ENCODE measurements around the gene ST8SIA6. TPM values are rescaled to one million over a fixed set of nuclear protein-coding genes. Genes with fewer than 3 reads are reported as not detected.

The ST8SIA6 gene
- total and polyA plus RNA-seq, 2 of the 8 experiments (the other 6 are each of a cell fraction or from before 2014, with no cell fraction given), result 0.70 to 1.1 TPM

DNA sequence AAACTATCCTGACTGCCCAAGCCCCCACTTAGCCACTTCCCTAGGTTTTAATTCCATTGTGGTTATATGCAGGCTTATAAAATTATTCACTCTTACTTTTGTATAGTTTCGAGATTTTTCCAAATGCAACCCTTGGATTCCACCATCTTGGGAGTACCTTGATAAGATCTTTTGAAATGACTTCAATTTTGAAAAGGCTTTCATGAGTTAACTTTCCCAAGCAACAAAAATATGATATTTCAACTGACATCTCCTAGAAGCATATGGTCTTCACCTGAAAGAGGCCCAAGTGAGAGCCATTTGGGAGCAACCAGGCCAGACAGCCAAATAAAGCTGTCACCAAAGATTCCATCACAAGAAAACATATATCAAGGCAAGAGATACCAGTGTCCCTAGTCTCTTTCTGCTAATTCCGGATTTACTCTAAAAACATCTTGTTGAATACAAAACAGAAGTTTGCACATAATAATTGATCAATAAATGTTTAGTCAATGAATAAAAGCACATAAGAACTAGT is 1.7 kb upstream of the ST8SIA6 start:
- Histone ChIP-seq H4K91ac (replicated peaks; ENCODE audit: insufficient read length, low read length) (no peak overlapping the region), H2BK20ac (ENCODE audit: low read length) (no peak overlapping the region), H3K79me2 (ENCODE audit: control insufficient read depth in 1 of 2, insufficient read depth in 2 of 2, low read length in 2 of 2) (no peaks in the 10 kb centered on the region), H4K8ac (ENCODE audit: extremely low read depth, insufficient read depth, low read length) (no peak overlapping the region), H2BK15ac (ENCODE audit: low read length) (no peak overlapping the region), H3K23ac (ENCODE audit: insufficient read length) (no peak overlapping the region), H3K4ac (replicated peaks; ENCODE audit: insufficient read length, low read depth, low read length) (no peak overlapping the region), H2BK120ac (replicated peaks; ENCODE audit: low read depth, low read length) (no peak overlapping the region), H3K27me3 (replicated peaks in 1 of 4; ENCODE audit: control insufficient read depth in 3 of 4, extremely low read depth in 1 of 4, insufficient read depth in 3 of 4, low read length in 3 of 4) (peaks cover 9 to 14% (median 13%) of the 10 kb centered on the region in 4 experiments; a peak in 6 of 7 replicates), H2BK12ac (ENCODE audit: low read depth, low read length) (no peak overlapping the region), H3K27ac (ENCODE audit: low read depth, low read length) (no peak overlapping the region), H3K9ac (replicated peaks in 1 of 4; ENCODE audit: extremely low read depth in 1 of 4, low read depth in 3 of 4, low read length in 3 of 4) (no peak overlapping the region), H3K56ac (replicated peaks; ENCODE audit: insufficient read length, low read depth, low read length) (no peak overlapping the region), H3K14ac (ENCODE audit: insufficient read length) (no peak overlapping the region), H3K4me3 (ENCODE audit: extremely low read depth in 1 of 4, insufficient read depth in 2 of 4, low read depth in 3 of 4, low read length in 4 of 4) (no peak overlapping the region), H2AFZ (ENCODE audit: low read length) (no peak overlapping the region), H3K23me2 (ENCODE audit: low read depth, low read length) (peaks cover 13% of the 10 kb centered on the region; the same call in 1 of the 2 replicates), H3K36me3 (ENCODE audit: control insufficient read depth in 2 of 4, insufficient read depth in 4 of 4, low read length in 3 of 4) (peaks cover 0 to 7% (median 0%) of the 10 kb centered on the region in 4 experiments; a peak in 2 of 8 replicates), H3K4me2 (ENCODE audit: insufficient read depth in 1 of 2, low read depth in 2 of 2, low read length in 2 of 2) (no peak overlapping the region), H2AK5ac (ENCODE audit: low read depth, low read length) (no peak overlapping the region), H3K9me3 (ENCODE audit: insufficient read depth in 2 of 2, low read depth in 1 of 2, low read length in 1 of 2) (peaks cover 8 to 10% of the 10 kb centered on the region in 2 experiments; a peak in 2 of 4 replicates), H2BK5ac (ENCODE audit: low read depth, low read length) (no peak overlapping the region), H3K79me1 (ENCODE audit: low read depth, low read length) (no peaks in the 10 kb centered on the region; the same call in 1 of the 2 replicates), H4K20me1 (replicated peaks in 1 of 2; ENCODE audit: control insufficient read depth in 1 of 2, insufficient read depth in 2 of 2, low read length in 2 of 2) (no peaks in the 10 kb centered on the region), H3K18ac (ENCODE audit: extremely low read depth, low read length) (no peak overlapping the region), H4K5ac (ENCODE audit: insufficient read length, low read depth, low read length) (no peak overlapping the region), H3K4me1 (replicated peaks in 1 of 4; ENCODE audit: control insufficient read depth in 3 of 4, insufficient read depth in 4 of 4, low read length in 3 of 4) (peaks cover 3 to 12% (median 8%) of the 10 kb centered on the region in 4 experiments; a peak in 4 of 7 replicates)
- ChIA-PET CTCF (ENCODE audit: partially characterized antibody) (interaction anchor here (1.3 kb wide), 1 partner anchor 27 kb away, joined by 4 read pairs; no protein-coding TSS in a partner anchor), POLR2A (ENCODE audit: partially characterized antibody) (no interaction called here)
- no peak for TF ChIP-seq KDM5A (IDR thresholded peaks at IDR 0.05; ENCODE audit: low read length)
- no peak for TF ChIP-seq CHD1 (IDR thresholded peaks at IDR 0.05; ENCODE audit: low read depth, low read length)
- TF ChIP-seq BRCA1 (IDR thresholded peaks at IDR 0.05; ENCODE audit: low read depth, low read length), result no peak
- TF ChIP-seq RNF2 (IDR thresholded peaks at IDR 0.05; ENCODE audit: borderline replicate concordance, low read depth, low read length, missing control alignments, poor library complexity, severe bottlenecking), result no peak
- DNase-seq (ENCODE audit: low read depth in 1 of 2, low spot score in 2 of 2), result no peak
- WGBS, 2 experiments (ENCODE audit: extremely low coverage in 1 of 2, insufficient coverage in 1 of 2, insufficient read length in 1 of 2, insufficient replicate concordance in 2 of 2, low coverage in 1 of 2, low lambda C conversion rate in 2 of 2, missing lambda C conversion rate in 1 of 2), result 88% methylated on average over 2 of the region's 2 CpGs; no CpG with 5 or more reads in 1 of the 2 experiments
- no peak for FAIRE-seq

All from H1 (cell line).